KG1 (cell line): Measurements from ENCODE around the gene KIFC1.

Source experiments
- DNase-seq: peaks from one replicate; lab custom pipeline; 2025; lab: John Stamatoyannopoulos, UW

Gene KIFC1

DNA sequence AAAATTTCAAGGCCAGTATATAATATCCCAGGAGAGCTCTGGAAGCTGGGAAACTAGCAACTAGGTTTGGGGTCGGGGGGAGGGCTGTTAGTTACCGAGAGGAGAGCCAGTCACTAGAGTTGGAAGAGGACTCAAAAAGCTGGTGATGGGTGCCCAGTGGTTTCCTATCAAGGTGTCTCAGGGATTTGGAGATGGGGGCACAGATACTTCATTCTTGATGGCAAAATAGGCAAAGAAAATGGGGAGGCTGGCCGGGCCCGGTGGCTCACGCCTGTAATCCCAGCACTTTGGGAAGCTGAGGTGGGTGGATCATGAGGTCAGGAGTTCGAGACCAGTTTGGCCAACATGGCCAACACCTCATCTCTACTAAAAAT, 20.0 kb downstream of the KIFC1 start:
- DNase-seq: no peak

DNA sequence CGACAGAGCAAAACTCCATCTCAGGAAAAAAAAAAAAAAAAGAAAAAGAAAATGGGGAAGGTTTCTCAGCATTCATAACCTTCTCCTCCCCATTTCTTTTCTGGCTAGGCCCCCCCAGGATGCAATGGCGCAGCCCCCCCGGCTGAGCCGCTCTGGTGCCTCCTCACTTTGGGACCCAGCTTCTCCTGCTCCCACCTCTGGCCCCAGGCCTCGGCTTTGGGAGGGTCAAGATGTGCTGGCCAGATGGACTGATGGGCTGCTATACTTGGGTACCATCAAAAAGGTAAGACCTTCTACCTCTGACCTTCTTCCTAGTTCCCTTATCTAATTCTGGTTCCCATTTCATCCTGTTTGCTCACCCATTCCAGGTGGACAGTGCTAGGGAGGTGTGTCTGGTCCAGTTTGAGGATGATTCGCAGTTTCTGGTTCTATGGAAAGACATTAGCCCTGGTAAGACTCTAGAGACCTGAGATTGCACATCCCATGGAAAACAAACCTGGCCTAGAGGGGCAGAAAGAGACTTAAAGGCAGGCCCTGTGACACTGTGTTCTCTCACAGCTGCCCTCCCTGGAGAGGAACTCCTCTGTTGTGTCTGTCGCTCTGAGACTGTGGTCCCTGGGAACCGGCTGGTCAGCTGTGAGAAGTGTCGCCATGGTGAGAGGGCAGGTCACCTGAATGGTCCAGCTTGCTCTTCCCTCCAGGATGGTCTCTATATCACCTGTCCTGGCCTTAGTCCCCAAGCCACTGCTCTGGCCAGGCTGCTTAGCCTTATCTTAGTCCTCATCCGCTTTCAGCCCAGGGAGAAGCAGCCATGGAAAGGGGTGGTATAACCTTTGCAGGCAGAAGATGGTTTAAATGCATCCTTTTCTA, 20.8 kb downstream of the KIFC1 start:
- no peak for DNase-seq

DNA sequence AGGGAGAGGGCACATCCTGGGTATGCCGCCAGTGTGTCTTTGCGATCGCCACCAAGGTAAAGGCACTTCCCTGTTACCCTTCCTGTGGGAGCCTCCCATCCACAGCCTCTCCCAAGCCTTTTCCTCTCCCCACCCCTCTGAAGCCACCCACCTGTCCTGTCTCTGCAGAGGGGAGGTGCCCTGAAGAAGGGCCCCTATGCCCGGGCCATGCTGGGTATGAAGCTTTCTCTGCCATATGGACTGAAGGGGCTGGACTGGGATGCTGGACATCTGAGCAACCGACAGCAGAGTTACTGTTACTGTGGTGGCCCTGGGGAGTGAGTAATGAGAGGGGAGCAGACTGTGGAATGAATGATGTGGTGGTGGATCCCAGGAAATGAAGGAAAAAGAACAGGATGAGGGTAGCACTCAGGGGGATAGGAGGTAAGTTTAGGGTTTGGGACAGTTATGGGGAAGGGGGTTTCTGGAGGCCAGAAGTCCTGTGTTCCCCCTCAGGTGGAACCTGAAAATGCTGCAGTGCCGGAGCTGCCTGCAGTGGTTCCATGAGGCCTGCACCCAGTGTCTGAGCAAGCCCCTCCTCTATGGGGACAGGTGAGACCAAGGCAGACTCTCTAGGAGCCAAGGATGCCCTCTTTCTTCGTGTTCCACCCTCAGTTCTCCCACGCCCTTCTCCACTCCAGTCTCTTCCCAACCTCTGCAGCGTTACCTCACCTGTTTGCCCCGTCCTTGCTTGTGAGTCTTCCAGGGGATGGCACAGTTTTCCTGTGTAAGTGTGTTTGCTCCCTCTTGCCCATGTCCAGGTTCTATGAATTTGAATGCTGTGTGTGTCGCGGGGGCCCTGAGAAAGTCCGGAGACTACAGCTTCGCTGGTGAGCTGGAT, 21.9 kb downstream of the KIFC1 start:
- no peak for DNase-seq

DNA sequence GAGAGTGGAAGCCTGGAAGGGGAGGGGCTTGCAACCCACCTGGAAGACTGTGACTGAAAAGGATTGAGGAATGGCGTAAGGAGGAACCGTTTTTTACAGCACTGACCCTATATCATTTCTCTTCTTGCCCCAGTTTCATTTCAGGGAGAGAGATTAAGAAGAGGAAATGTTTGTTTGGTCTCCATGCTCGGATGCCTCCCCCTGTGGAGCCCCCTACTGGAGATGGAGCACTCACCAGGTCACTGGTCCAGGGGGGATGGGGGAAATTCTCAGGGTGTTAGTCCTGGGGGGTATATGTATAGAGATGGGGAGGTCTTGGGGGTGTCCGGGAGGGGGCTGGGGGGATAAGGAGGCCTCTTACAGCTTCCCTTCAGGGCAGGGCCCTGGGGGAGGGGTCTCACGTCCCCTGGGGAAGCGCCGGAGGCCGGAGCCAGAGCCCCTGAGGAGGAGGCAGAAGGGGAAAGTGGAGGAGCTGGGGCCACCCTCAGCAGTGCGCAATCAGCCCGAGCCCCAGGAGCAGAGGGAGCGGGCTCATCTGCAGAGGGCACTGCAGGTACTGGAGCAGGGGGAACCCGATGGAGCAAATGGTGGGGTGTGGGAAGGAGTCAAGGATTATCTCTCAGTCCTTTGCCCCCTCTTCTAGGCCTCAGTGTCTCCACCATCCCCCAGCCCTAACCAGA, 23.1 kb downstream of the KIFC1 start:
- no peak for DNase-seq

DNA sequence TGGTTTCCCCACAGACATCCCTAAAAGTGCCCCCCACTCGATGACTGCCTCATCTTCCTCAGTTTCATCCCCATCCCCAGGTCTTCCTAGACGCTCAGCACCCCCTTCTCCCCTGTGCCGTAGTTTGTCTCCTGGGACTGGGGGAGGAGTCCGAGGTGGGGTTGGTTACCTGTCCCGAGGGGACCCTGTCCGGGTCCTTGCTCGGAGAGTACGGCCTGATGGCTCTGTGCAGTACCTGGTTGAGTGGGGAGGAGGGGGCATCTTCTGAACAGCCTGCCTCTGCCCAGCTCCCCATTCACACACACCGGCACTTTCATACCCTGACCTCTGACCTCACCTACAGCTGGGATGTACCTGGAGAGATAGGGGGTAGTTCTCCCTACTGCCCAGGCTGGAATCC, 24.2 kb downstream of the KIFC1 start:
- DNase-seq: no peak

DNA sequence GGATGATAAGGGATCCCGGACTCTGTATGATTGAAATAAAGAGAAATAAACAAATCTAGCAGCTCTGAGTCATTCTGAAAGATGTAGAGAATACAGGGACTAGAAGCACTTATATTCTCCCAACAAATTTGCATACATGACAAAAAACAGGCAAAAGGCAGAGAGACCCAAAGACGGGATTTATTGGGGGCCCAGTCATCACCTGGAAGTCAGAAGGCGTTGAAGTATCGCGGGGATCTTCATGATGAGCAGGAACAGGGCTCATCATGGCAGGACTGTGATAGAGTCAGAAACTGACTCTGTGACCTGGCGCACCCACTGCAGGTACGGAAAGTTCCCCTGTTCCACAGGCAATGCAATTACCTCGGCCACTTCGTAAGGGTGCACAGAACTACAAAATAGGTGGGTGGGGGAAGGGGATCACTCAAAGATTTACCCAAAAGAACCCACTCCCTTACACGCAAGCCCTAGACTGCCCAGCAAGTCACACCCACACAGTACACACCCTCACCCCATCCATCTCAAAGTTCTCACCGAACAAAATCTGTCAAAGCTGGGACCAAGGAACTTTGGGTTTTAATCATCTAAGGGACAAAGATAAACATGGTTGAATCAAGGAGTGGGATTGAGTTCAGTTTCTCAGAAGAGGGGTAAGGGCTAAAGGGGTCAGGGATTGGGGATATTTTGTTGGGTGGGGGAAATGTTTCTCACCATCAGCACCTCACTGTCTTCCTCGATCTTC, 24.9 kb downstream of the KIFC1 start:
- DNase-seq: no peak

DNA sequence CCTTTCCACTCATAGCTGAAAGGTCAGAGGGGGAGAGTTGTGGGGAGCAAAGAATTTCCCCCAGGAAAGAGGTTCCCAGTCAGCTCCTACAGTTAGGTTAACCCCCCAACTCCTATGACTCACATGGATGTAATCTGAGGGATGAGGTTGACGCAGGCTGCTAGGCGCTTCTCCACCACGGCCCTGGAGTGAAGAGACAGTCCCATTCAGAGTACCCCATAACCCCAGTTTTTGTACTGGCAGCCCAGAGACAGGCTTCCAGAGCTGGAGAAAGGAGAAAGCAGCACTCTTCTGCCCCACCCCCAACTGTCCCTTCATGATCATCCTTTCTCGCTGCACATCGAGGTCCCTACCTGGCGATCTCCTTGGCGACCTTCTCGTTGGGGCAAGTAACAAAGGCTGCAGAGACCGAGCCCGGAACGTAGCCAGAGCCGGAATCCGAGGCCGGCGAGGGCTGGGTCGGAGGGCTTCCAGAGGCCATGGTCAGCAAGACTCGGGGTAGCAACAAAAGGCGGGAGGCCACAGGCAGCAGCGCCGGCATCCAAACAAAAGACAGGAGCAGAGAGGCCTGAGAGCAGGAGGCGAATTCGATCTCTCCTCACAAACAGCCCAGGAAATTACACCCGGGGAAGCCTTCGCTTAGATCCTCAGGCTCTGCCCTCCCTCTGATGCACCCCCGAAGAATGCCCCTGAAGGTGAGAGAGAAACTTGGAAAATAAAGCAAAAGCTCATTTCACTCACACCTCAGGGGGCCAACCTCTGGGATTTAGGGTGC, 25.7 kb downstream of the KIFC1 start:
- DNase-seq: no peak

DNA sequence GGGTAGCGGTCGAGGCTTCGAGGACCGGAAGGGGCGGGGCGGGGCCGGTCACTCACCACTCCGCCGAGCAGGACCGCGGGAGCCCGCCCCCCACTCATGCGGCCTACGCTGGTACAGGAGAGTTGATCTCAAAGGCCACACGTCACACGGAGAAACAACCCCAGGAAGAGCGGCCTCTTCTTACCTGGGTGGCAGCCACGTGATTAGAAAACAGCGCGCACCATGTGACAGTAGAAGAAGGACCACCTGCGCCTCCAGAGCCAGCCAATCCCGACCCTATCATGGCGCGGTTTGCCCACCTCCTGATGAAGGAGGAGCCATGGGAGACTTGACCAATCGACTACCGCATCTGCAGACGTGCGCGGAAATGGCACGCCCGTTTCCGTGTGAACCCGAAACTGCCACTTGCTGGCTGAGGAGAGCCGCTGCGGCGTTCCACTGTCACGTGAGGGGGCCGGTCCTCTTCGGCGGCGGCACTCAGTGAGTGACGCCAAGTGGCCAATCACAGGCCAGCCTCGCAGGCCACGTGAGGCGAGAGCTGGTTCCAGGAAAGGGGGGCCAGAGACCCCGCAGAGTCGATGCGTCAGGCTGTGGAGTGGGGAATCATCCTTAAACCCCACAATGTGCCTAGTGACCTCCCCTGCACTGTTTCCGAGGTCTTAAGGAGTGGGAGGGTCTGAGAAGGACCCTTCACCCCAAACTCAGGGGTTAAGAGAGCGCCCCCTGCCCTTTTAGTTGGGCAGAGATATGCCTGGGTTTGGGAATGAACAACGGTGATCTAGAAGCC, 26.5 kb downstream of the KIFC1 start, which contains the start of gene CUTA:
Gene CUTA (minus strand): TSS at position 205 of the 787 bp plus-strand sequence. CDS start 107 bp downstream, at position 98.
- peak; percentile 98 for DNase-seq

DNA sequence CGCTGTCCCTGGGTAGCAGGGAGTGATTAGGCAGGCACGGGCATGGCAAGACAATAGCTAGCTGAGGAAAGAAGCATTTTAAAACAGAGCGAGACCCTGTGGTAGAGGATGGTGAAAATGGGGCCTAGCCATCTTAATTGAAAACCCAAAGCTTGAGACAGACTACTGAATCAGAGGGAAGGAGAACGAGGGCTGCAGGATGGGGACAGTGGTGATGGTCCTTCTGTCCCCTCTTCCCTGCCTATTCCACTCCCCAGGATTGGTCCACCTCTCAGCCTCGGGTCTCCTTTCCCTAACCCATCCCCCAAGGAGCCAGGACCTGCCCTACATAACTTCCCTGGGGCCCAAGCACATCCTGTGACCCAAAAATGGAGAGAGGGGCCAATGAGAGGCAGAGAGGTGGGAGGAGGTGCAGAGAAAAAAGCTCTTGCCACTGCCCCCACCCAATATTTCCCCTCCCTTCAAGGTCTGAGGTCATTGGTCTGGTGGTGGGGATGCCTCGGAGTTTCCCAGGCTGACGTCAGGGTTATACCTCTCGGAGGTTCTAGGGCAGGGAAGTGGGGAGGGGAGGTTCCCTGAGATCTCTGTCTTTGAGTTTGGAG, 27.2 kb downstream of the KIFC1 start:
- no peak for DNase-seq

DNA sequence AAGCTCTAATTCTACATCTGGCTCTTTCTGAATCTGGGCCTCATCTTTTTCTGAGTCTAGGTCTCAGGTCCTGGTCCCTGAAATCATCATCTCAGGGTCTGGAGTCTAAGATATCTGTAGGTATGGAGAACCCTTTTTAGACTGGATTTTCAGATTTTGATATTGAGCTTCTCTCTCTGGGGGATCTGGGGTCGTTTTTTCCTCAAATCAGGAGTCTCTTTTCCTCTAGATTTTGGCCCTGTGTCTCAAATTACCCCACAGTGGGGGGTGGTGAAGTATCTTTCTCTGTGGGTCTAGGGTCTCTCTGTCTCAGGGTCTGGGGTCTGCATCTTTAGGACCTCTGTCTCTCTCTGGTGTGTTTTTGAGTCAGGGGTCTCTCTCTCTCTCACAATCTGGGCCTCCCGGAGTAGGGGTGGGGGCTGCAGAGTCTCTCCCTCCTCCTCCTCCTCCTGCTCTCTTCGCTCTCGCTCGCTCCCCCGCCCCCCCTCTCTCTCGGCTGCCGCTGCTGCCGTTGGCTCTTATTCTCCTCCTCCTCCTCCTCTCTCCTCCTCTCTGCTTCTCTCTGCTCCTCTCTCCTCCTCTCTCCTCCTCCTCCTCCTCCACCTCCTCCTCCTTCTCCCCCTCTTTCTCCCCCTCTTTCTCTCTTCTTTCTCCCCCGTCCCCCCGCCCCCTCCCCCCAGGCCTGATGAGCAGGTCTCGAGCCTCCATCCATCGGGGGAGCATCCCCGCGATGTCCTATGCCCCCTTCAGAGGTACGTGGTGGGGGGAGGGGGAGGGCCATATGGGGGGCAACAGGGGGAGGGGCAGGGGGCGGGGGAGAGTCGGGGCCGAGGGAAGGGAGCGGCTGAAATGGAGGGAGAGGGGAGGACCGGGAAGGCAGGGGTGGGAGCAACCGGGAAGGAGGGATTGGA, 28.2 kb downstream of the KIFC1 start, which contains the start of gene SYNGAP1:
Gene SYNGAP1 (plus strand): TSS at position 486 of the 911 bp plus-strand sequence. CDS start 200 bp downstream, at position 686.
- no peak for DNase-seq

DNA sequence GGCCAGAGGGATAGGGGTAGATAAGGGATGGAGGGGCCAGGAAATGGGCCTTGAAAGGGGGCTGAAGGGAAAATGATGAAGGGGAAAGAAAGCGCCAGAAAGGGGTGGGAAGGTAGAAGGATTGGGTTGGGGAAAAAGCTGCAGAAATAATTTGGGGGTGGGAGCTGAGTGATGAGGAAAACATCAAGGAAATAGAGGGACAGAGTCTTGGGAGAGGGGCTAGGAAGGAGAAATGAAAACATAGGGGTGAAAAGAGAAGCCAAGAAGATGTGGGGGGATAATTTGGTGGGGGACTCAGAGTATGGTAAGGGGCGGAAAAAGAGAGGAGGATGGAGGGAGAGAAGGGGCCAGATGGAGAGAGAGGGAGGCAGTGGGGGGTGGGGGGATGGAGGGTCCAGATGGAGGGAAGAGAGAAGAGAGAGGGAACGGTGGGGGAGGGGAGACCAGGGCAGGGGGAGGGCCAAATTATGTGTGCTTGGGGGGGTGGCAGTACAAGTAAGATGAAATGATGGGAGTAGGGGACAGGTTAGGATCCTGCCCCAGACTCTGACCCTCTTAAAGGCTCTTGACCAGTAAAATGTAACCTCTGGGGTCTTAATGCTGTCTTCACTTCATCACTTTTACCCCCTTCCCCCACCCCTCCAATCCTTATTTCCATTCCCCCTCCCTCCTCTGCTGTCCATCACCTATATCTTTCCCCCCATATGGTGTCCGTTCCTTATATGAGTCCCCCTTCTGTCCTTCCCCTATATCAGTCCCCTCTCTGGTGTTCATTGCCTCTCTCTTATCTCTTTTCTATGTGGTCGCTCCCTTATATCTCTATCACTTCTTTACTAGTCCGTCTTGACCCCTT, 29.1 kb downstream of the KIFC1 start:
- DNase-seq: no peak

DNA sequence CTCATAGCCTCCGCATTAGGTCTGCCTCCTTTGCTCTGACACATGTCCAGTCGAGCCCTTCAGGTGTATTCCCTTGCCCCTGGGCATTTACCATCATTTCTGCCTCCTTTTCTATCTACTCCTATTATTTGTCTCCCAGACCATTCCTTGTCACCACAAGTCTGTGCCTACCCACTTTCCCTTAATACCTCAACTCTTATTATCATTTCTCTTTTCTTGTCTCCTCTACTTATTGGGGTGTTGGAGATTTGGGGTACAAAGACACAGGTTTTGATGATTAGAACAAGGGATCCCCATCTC, 29.7 kb downstream of the KIFC1 start:
- DNase-seq: no peak

DNA sequence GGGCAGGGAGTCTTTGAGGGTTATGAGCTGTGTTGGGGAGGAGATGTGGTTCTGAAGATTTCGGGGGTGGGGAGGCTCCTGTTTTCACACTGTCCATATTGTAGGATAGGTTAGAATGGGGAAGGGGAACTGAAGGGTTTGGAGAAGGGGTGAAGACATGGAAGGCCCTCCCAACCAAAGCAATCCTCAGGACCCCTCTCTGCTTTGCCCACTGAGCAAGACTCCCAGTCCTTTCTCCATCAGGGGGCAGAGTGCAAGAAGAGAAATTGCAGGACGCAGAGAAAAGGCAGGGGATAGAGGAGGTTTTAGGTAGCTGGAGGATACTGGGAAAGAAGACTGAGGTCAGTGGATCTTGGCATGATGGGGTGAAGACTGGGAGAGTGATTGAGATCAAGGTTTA, 32.2 kb downstream of the KIFC1 start:
- no peak for DNase-seq

DNA sequence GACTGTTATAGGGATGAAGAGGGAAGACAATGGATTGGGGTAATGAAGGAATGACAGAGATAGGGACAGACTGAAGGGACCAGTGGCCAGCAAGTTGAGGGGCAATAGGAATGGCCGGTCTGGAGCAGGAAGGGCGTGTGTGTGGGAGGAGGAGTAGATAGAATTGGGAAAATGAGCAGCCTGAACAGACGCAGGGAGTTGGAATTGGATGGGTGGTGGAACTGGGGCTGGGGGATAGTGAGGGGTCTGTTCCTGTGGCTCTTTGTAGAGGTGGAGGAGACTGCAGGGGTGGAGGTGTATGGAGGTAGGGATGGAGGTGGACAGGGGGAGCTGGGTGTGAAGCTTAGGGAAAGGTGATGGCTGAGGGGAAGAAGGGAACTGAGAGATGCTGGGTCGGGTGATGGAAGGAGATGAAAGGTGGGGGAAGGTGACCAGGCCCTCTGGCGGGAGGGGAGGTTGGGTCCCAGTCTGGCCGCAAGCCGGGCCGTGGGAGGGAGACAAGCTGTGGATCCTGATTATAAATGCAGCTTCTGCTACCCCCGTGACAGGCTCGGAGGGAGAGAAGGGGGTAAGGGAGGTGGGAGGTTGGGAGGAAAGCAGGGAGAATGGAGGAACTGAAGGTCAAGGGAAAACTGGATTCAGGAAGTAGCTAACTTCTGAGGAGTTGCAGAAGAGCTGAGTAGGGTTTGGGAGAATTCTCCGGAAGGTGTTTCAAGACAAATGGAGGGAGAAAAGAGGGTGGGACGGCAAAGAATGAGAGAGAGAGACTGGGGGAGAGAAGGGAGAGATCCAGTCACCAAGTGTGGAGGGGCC, 33.4 kb downstream of the KIFC1 start:
- no peak for DNase-seq

DNA sequence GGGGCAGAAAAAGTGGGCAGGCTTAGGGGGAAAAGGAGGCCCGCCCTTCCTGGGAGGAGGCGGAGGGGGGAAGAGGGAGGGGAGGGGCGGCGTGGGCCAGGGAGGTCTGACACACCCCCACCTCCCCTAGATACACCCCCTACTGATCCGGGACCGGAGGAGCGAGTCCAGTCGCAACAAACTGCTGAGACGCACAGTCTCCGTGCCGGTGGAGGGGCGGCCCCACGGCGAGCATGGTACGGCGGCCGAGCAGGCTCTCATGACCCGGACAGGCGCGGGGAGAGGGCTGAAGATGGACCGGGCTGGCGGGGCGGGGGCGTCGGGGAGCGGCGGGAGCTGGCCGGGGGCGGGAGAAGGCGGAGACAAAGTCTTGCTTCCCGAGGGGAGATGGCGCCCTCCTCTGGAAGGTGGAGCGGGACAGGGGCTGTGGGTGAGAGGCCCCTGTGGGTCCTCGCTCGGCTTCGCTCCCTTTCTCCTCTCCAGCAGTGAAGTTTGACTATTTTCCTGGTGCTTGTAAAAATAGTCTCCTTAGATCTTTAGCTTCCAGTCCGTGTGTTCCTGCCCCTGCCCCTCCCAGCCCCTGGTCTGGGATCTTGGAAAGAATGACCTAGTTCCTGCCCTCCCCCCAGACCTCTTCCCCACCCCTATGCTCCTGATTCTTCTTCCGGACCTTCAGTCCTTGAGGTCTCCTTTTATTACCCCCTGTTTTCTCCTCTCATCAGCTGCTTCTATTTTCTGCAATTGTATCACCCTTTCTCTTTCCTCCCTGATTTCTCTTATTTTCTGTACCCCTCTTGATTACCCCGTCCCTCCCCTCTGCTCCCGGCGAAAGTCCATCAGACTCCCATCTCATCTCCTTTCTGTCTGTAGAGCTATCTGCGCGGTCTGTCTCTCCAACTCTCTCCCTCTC, 34.3 kb downstream of the KIFC1 start:
- DNase-seq: peak; percentile 78
